Measurements from ENCODE around the gene MCM7. TPM values are rescaled to one million over a fixed set of nuclear protein-coding genes. Genes with fewer than 3 reads are reported as not detected.

MCM7 gene
- total and polyA plus RNA-seq, 2 of the 13 experiments (the other 11 are each of a cell fraction or from before 2014, with no cell fraction given) = 84.5 to 214 TPM

- TF ChIP-seq ZBTB46 (CRISPR knock-in tag; IDR thresholded peaks at IDR 0.05; ENCODE audit: borderline replicate concordance) (no peak), ZNF800 (CRISPR knock-in tag; IDR thresholded peaks at IDR 0.05) (no peak), TOE1 (CRISPR knock-in tag; IDR thresholded peaks at IDR 0.05) (no peak), GMEB2 (CRISPR knock-in tag; IDR thresholded peaks at IDR 0.05; ENCODE audit: low read depth) (no peak), YEATS4 (CRISPR knock-in tag; IDR thresholded peaks at IDR 0.05; ENCODE audit: borderline replicate concordance) (peak; percentile 47; the same call in 1 of the 2 replicates), MBD4 (IDR thresholded peaks at IDR 0.05; ENCODE audit: borderline replicate concordance, low read length) (no peak), RFXANK (CRISPR knock-in tag; IDR thresholded peaks at IDR 0.05) (no peak), TEAD3 (CRISPR knock-in tag; optimal IDR thresholded peaks at IDR 0.05; ENCODE audit: borderline replicate concordance) (peak; percentile 67), HINFP (CRISPR knock-in tag; IDR thresholded peaks at IDR 0.05; ENCODE audit: low read depth) (no peak; the same call in 1 of the 2 replicates), ZNF253 (CRISPR knock-in tag; IDR thresholded peaks at IDR 0.05; ENCODE audit: borderline replicate concordance) (no peak), GLI4 (CRISPR knock-in tag; IDR thresholded peaks at IDR 0.05; ENCODE audit: borderline replicate concordance) (no peak), ZNF776 (CRISPR knock-in tag; IDR thresholded peaks at IDR 0.05) (no peak), TP53 (CRISPR knock-in tag; conservative IDR thresholded peaks at IDR 0.05) (no peak), ZNF883 (CRISPR knock-in tag; IDR thresholded peaks at IDR 0.05; ENCODE audit: not compliant biosample characterization) (no peak), SNRNP70 (IDR thresholded peaks at IDR 0.05; ENCODE audit: low read depth, low read length) (no peak), ZBTB3 (CRISPR knock-in tag; IDR thresholded peaks at IDR 0.05; ENCODE audit: borderline replicate concordance, low read depth) (no peak), ZXDC (CRISPR knock-in tag; IDR thresholded peaks at IDR 0.05) (no peak), ZNF773 (CRISPR knock-in tag; IDR thresholded peaks at IDR 0.05; ENCODE audit: borderline replicate concordance) (no peak), KMT2A (CRISPR knock-in tag; IDR thresholded peaks at IDR 0.05) (no peak), HDAC2 (CRISPR knock-in tag; IDR thresholded peaks at IDR 0.05) (peak; percentile 62; the same call in 1 of the 2 replicates), BORCS8-MEF2B (CRISPR knock-in tag; IDR thresholded peaks at IDR 0.05) (no peak)
Measured at GRCh38 chr7:100122067-100122466, 20.9 kb upstream of the MCM7 start (continued).

Data from HepG2 (cell line).